ENCODE data around the gene KL. TPM values are rescaled to one million over a fixed set of nuclear protein-coding genes. Genes with fewer than 3 reads are reported as not detected.

KL gene
- total RNA-seq, 1 experiment from 2014 or later, result not detected

DNA sequence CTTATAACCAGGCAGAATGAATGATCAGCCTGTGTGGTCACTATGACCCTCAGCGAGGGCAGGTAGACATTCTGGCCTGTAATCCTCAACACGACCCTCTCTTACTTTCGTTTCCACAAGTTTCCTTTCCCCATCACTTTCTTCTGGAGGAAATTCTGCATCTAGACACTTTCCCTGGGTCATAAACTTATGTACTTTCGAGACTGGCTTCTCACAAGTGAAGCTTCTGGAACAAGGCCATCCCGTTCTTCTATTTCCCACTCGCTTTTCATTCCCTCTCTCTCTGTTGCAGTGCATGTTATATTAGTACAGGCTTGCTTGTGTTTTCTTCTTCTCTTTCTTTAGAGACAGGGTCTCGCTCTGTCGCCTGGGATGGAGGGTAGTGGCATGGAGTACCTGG, 23.1 kb upstream of the KL start (continued):
- TF ChIP-seq YY1 (IDR thresholded peaks at IDR 0.05; ENCODE audit: extremely low read depth, insufficient replicate concordance, low read depth, low read length) (no peak), ELF1 (IDR thresholded peaks at IDR 0.05; ENCODE audit: borderline replicate concordance, low read depth) (no peak), ZNF274 (IDR thresholded peaks at IDR 0.05; ENCODE audit: low read depth, low read length) (no peak), JUND (IDR thresholded peaks at IDR 0.05) (no peak)

GRCh38 chr13:32997399-32997798, 18.8 kb upstream of the KL start:
- no peak overlapping the region for H3K4me2 ChIP-seq (ENCODE audit: low read length)
- H3K4me3 ChIP-seq (replicated peaks in 1 of 2; ENCODE audit: low read depth in 1 of 2, low read length in 2 of 2), result no peak overlapping the region
- H3K79me2 ChIP-seq (ENCODE audit: insufficient read depth, low read length), result no peaks in the 10 kb centered on the region
- H2AFZ ChIP-seq (ENCODE audit: low read depth, low read length, poor library complexity, severe bottlenecking), result no peak overlapping the region
- no peaks in the 10 kb centered on the region for H3K9me2 ChIP-seq (ENCODE audit: insufficient read depth)
- H3K4me1 ChIP-seq (ENCODE audit: control insufficient read depth in 1 of 2, insufficient read depth in 2 of 2, low read length in 2 of 2), result no peaks in the 10 kb centered on the region
- H3K27me3 ChIP-seq (ENCODE audit: insufficient read depth, low read length), result no peaks in the 10 kb centered on the region
- ATAC-seq, result no peak
- no peaks in the 10 kb centered on the region for H4K20me1 ChIP-seq (ENCODE audit: insufficient read depth)
- TF ChIP-seq ZNF274 (IDR thresholded peaks at IDR 0.05; ENCODE audit: low read depth, low read length) (no peak), MAX (IDR thresholded peaks at IDR 0.05) (no peak), EZH2phosphoT487 (IDR thresholded peaks at IDR 0.05; ENCODE audit: borderline replicate concordance) (no peak), SP1 (IDR thresholded peaks at IDR 0.05; ENCODE audit: low read depth) (no peak), ZFX (IDR thresholded peaks at IDR 0.05) (no peak), JUND (IDR thresholded peaks at IDR 0.05) (no peak), SIN3A (IDR thresholded peaks at IDR 0.05; ENCODE audit: low read depth) (no peak)
- TF ChIP-seq, protein P1, sequence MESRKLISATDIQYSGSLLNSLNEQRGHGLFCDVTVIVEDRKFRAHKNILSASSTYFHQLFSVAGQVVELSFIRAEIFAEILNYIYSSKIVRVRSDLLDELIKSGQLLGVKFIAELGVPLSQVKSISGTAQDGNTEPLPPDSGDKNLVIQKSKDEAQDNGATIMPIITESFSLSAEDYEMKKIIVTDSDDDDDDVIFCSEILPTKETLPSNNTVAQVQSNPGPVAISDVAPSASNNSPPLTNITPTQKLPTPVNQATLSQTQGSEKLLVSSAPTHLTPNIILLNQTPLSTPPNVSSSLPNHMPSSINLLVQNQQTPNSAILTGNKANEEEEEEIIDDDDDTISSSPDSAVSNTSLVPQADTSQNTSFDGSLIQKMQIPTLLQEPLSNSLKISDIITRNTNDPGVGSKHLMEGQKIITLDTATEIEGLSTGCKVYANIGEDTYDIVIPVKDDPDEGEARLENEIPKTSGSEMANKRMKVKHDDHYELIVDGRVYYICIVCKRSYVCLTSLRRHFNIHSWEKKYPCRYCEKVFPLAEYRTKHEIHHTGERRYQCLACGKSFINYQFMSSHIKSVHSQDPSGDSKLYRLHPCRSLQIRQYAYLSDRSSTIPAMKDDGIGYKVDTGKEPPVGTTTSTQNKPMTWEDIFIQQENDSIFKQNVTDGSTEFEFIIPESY (IDR thresholded peaks at IDR 0.05; ENCODE audit: extremely low read depth, insufficient replicate concordance, low read length), result no peak
- no peaks in the 10 kb centered on the region for H3K9me3 ChIP-seq (ENCODE audit: control insufficient read depth in 1 of 2, insufficient read depth in 1 of 2, low read depth in 1 of 2, low read length in 2 of 2)
- POLR2A ChIA-PET, result no interaction called here
- CTCF ChIA-PET, result no interaction called here
- intact Hi-C loops (cut with micrococcal nuclease), result no loop called here
- H3K27ac ChIP-seq (ENCODE audit: low read depth, low read length), result no peak overlapping the region
- RAD21 ChIA-PET (ENCODE audit: low non-redundant PET in 1 of 2, low total read pairs in 2 of 2, uncharacterized antibody in 2 of 2, unreplicated experiment in 2 of 2), result no interaction called here
- no TSS peak for BruUV-seq (replicated peaks)
- H3K9ac ChIP-seq (ENCODE audit: low read length), result no peak overlapping the region
- no peak for DNase-seq (ENCODE audit: low read depth, low spot score)
- no peaks in the 10 kb centered on the region for H3K36me3 ChIP-seq (ENCODE audit: control insufficient read depth in 1 of 2, insufficient read depth in 2 of 2, low read length in 2 of 2)

All from HCT116 (cell line).